Activated naive CD8-positive, alpha-beta T cell treated with anti-CD3 and anti-CD28 coated beads, Interleukin-2, amount 50 U/mL, for 24 hours (primary cell): ENCODE measurements around the gene C11orf68.
A peak's percentile ranks its signal among the peaks of the same experiment; 100 is the strongest.
"Not testable (repeated sequence)": the region's sequence is repeated elsewhere in the genome, so short reads cannot be mapped to it uniquely, and the experiment has no call there.

ENCODE experiments used
- ATAC-seq: fragments of 150-1000 bp; cut with Tn5 transposase; one replicate; pipeline ENCODE4 v1.10.0; 2021
- DNase-seq: peaks from one replicate; pipeline ENCODE4 v3.0.0; 2021
- H3K27ac Mint-ChIP-seq: one replicate; pipeline ENCODE4 v1.8.0; 2021; ENCODE audit warnings: mild to moderate bottlenecking, mixed read lengths
- H3K27me3 Mint-ChIP-seq: one replicate; pipeline ENCODE4 v1.8.0; 2021; ENCODE audit warnings: mixed read lengths
- H3K36me3 Mint-ChIP-seq: one replicate; pipeline ENCODE4 v1.8.0; 2021; ENCODE audit warnings: low read depth, mixed read lengths
- H3K4me1 Mint-ChIP-seq: one replicate; pipeline ENCODE4 v1.8.0; 2021; ENCODE audit warnings: mixed read lengths
- H3K4me3 Mint-ChIP-seq: one replicate; pipeline ENCODE4 v1.8.0; 2021; ENCODE audit warnings: mild to moderate bottlenecking, moderate library complexity, mixed read lengths
- H3K9me3 Mint-ChIP-seq: one replicate; pipeline ENCODE4 v1.8.0; 2021; ENCODE audit warnings: mixed read lengths

The C11orf68 gene

GRCh38 chr11:65950711-65951110, 31.8 kb upstream of the C11orf68 start:
- not testable (repeated sequence) for H3K4me1 Mint-ChIP-seq, DNase-seq, H3K36me3 Mint-ChIP-seq, H3K4me3 Mint-ChIP-seq, H3K27ac Mint-ChIP-seq, ATAC-seq, H3K27me3 Mint-ChIP-seq, H3K9me3 Mint-ChIP-seq

GRCh38 chr11:65947603-65948125, 28.8 kb upstream of the C11orf68 start:
- DNase-seq (no peak), ATAC-seq (no peak)
- no peak overlapping the region for H3K4me3 Mint-ChIP-seq
- no peaks in the 10 kb centered on the region for H3K4me1 Mint-ChIP-seq
- H3K27ac Mint-ChIP-seq, result no peak overlapping the region
- H3K27me3 Mint-ChIP-seq, result peaks cover 2% of the 10 kb centered on the region
- H3K36me3 Mint-ChIP-seq, result no peaks in the 10 kb centered on the region
- H3K9me3 Mint-ChIP-seq, result no peaks in the 10 kb centered on the region

- peaks cover 2% of the 10 kb centered on the region for H3K27me3 Mint-ChIP-seq
- no peaks in the 10 kb centered on the region for H3K9me3 Mint-ChIP-seq
- no peaks in the 10 kb centered on the region for H3K36me3 Mint-ChIP-seq
- H3K27ac Mint-ChIP-seq, result no peak overlapping the region
- ATAC-seq (no peak), DNase-seq (no peak)
- H3K4me1 Mint-ChIP-seq, result no peaks in the 10 kb centered on the region
- no peak overlapping the region for H3K4me3 Mint-ChIP-seq
Observed at GRCh38 chr11:65947133-65947532, 28.3 kb upstream of the C11orf68 start.

DNA sequence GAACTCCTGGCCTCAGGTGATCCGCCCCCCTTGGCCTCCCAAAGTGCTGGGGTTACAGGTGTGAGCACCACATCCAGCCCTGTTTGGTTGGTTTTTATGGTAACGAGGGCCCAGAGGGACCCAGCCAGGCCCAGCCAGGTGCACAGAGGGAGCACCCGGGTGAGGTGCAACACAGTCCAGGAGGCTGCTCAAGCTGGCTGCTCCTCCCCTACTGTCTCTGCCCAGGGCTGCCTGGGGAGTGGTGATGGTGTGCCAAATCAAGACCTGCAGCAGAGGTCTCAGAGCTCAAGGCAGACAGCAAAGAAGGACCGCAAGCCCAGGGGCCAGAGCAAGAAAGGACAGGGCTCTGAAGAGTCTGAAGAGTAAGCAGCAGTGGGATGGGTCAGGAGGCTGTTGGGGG, 27.8 kb upstream of the C11orf68 start:
- peaks cover under 1% of the 10 kb centered on the region for H3K4me1 Mint-ChIP-seq
- peaks cover 2% of the 10 kb centered on the region for H3K27me3 Mint-ChIP-seq
- DNase-seq (no peak), ATAC-seq (no peak)
- no peaks in the 10 kb centered on the region for H3K9me3 Mint-ChIP-seq
- no peak overlapping the region for H3K27ac Mint-ChIP-seq
- H3K4me3 Mint-ChIP-seq, result no peak overlapping the region
- H3K36me3 Mint-ChIP-seq, result no peaks in the 10 kb centered on the region

GRCh38 chr11:65945941-65946558, 27.2 kb upstream of the C11orf68 start:
- Mint-ChIP-seq H3K27me3 (peaks cover 6% of the 10 kb centered on the region), H3K9me3 (no peaks in the 10 kb centered on the region), H3K4me3 (no peak overlapping the region), H3K27ac (no peak overlapping the region), H3K36me3 (no peaks in the 10 kb centered on the region), H3K4me1 (peaks cover 6% of the 10 kb centered on the region)
- DNase-seq, result no peak
- no peak for ATAC-seq

DNA sequence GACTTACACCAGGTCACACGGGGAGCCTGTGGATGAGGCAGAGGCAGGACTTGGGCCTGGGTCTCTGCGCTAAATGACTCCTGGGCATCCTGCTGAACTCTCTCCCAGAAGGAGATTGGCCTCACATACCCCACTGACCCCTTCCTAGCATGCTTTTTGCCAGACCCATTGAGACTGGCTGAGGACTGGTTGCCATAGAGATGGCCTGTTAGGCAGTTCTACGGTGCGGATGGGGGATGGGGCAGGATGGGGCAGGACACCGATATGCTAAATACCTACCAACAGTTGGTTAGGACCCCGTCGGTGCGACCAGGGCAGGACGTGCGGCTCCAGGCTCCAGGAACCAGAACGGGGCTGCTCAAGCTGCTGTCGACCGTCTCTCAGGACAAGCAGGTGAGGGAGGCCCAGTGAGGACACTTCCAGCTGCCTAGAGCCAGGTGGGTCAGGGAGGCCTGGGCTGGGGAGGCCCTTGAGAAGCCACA, 26.6 kb upstream of the C11orf68 start, which contains the start of gene TSGA10IP:
Gene TSGA10IP (plus strand): TSS at position 51 of the 482 bp plus-strand sequence. CDS start 196 bp downstream, at position 247.
- Mint-ChIP-seq H3K9me3 (no peaks in the 10 kb centered on the region), H3K36me3 (no peaks in the 10 kb centered on the region), H3K4me3 (no peak within 1 kb of the TSS), H3K4me1 (peaks cover 6% of the 10 kb centered on the region), H3K27me3 (peaks cover 6% of the 10 kb centered on the region), H3K27ac (no peak within 1 kb of the TSS)
- no peak for ATAC-seq
- no peak for DNase-seq

- Mint-ChIP-seq H3K27me3 (peaks cover 8% of the 10 kb centered on the region), H3K27ac (no peak overlapping the region), H3K4me1 (peaks cover 6% of the 10 kb centered on the region), H3K4me3 (no peak overlapping the region), H3K9me3 (no peaks in the 10 kb centered on the region), H3K36me3 (no peaks in the 10 kb centered on the region)
- ATAC-seq, result no peak
- DNase-seq, result no peak
Observed at GRCh38 chr11:65944767-65945166, 25.9 kb upstream of the C11orf68 start.

DNA sequence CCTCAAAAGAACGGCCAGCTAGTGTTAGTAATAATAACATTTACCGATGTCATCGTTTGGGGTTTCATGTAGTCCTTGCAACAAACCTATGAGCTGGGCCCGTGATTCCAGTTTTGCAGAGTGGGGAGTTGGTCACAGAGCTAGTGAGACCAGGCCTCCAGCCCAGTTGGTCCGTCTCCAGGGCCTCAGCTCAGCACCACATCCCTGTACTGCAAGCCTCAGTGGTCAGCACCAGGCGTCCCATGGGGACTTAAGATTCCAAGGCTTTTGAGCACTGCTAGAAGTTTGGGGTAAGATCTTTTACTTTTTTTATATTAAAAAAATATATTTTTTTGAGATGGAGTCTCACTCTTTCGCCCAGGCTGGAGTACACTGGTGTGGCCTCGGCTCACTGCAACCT, 25.3 kb upstream of the C11orf68 start:
- Mint-ChIP-seq H3K9me3 (no peaks in the 10 kb centered on the region), H3K4me3 (no peak overlapping the region), H3K4me1 (peaks cover 6% of the 10 kb centered on the region), H3K36me3 (no peaks in the 10 kb centered on the region), H3K27me3 (peaks cover 8% of the 10 kb centered on the region), H3K27ac (no peak overlapping the region)
- ATAC-seq (no peak), DNase-seq (no peak)

DNA sequence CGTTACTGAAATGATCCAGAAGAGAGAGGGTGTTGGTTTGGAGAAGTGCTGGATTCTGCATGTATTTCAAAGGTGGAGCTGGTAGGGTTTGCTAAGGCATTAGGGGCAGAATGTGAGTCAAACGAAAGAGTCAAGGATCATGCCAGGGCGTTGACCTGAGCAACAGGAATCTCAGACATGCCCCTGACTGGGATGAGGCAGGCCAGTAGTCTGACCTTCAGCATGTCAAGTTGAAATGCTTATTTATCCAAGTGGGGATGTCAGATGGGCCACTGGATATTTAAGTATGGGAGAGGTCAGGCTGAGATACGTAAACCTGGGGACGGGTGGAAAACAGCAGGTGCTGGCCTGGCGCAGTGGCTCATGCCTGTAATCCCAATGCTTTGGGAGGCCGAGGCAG, 23.7 kb upstream of the C11orf68 start:
- DNase-seq (no peak), ATAC-seq (no peak)
- no peaks in the 10 kb centered on the region for H3K36me3 Mint-ChIP-seq
- no peak overlapping the region for H3K27ac Mint-ChIP-seq
- H3K27me3 Mint-ChIP-seq, result peaks cover 6% of the 10 kb centered on the region
- peaks cover 6% of the 10 kb centered on the region for H3K4me1 Mint-ChIP-seq
- no peak overlapping the region for H3K4me3 Mint-ChIP-seq
- H3K9me3 Mint-ChIP-seq, result no peaks in the 10 kb centered on the region

- H3K9me3 Mint-ChIP-seq, result no peaks in the 10 kb centered on the region
- H3K4me1 Mint-ChIP-seq, result peaks cover 6% of the 10 kb centered on the region
- no peak overlapping the region for H3K27ac Mint-ChIP-seq
- H3K27me3 Mint-ChIP-seq, result peaks cover 6% of the 10 kb centered on the region
- H3K4me3 Mint-ChIP-seq, result no peak overlapping the region
- no peaks in the 10 kb centered on the region for H3K36me3 Mint-ChIP-seq
- ATAC-seq (no peak), DNase-seq (no peak)
Observed at GRCh38 chr11:65941720-65942310, 23.0 kb upstream of the C11orf68 start.

DNA sequence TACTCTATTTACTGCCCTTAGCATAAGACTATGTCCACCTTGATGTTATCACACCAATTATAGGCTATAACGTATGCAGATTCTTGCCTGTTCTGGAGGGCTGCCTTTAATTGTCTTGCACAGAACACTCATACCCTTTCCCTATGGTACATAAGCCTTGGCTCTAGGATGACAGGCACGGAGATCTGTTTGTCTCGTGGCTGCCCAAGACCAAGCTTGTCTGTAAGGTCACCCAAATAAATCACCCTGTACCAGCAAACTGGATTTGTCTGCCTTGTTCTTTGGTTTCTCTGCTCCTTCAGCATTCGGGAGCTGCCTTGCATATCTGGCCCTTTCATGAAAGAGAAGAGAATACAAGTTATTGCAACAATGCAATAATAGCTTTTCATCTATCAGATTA, 18.9 kb upstream of the C11orf68 start:
- H3K27ac Mint-ChIP-seq, result no peak overlapping the region
- peaks cover 6% of the 10 kb centered on the region for H3K27me3 Mint-ChIP-seq
- H3K4me3 Mint-ChIP-seq, result no peak overlapping the region
- no peak for ATAC-seq
- no peaks in the 10 kb centered on the region for H3K9me3 Mint-ChIP-seq
- DNase-seq, result no peak
- no peaks in the 10 kb centered on the region for H3K36me3 Mint-ChIP-seq
- peaks cover 9% of the 10 kb centered on the region for H3K4me1 Mint-ChIP-seq

GRCh38 chr11:65934014-65934413, 15.2 kb upstream of the C11orf68 start:
- no peak overlapping the region for H3K27ac Mint-ChIP-seq
- no peaks in the 10 kb centered on the region for H3K36me3 Mint-ChIP-seq
- no peaks in the 10 kb centered on the region for H3K27me3 Mint-ChIP-seq

GRCh38 chr11:65932558-65932919, 13.7 kb upstream of the C11orf68 start:
- H3K4me1 Mint-ChIP-seq, result peaks cover 45% of the 10 kb centered on the region
- no peaks in the 10 kb centered on the region for H3K27me3 Mint-ChIP-seq
- no peaks in the 10 kb centered on the region for H3K36me3 Mint-ChIP-seq
- H3K27ac Mint-ChIP-seq, result no peak overlapping the region
- ATAC-seq, result no peak
- no peak for DNase-seq
- no peak overlapping the region for H3K4me3 Mint-ChIP-seq
- H3K9me3 Mint-ChIP-seq, result no peaks in the 10 kb centered on the region

More at GRCh38 chr11:65934014-65934413, 15.2 kb upstream of the C11orf68 start:
- no peaks in the 10 kb centered on the region for H3K9me3 Mint-ChIP-seq
- no peak overlapping the region for H3K4me3 Mint-ChIP-seq
- no peak for DNase-seq
- H3K4me1 Mint-ChIP-seq, result peaks cover 30% of the 10 kb centered on the region
- ATAC-seq, result no peak

- no peak overlapping the region for H3K27ac Mint-ChIP-seq
- H3K4me1 Mint-ChIP-seq, result peaks cover 50% of the 10 kb centered on the region
- H3K27me3 Mint-ChIP-seq, result no peaks in the 10 kb centered on the region
- no peaks in the 10 kb centered on the region for H3K36me3 Mint-ChIP-seq
- no peaks in the 10 kb centered on the region for H3K9me3 Mint-ChIP-seq
- no peak overlapping the region for H3K4me3 Mint-ChIP-seq
- DNase-seq (no peak), ATAC-seq (peak; percentile 47)
Observed at GRCh38 chr11:65931773-65932557, 13.1 kb upstream of the C11orf68 start.

- Mint-ChIP-seq H3K36me3 (no peaks in the 10 kb centered on the region), H3K27me3 (no peaks in the 10 kb centered on the region), H3K4me1 (peaks cover 51% of the 10 kb centered on the region), H3K4me3 (peak overlapping the region; percentile 69), H3K27ac (peak overlapping the region; percentile 90), H3K9me3 (no peaks in the 10 kb centered on the region)
- ATAC-seq, result no peak
- DNase-seq, result no peak
Observed at GRCh38 chr11:65928667-65929066, 9.8 kb upstream of the C11orf68 start.
